UCSD-AML1 (cell line): ENCODE results near the gene ZNF750.

Experiments
- DNase-seq: peaks from one replicate; lab custom pipeline; 2025; ENCODE audit not compliant: unreplicated experiment; lab: John Stamatoyannopoulos, UW

ZNF750 gene

GRCh38 chr17:82839617-82840292 lies at the start of gene ZNF750:
ZNF750 (minus strand) TSS chr17:82840022; CDS start chr17:82832454, 7,568 bp downstream.
- no peak for DNase-seq

DNA sequence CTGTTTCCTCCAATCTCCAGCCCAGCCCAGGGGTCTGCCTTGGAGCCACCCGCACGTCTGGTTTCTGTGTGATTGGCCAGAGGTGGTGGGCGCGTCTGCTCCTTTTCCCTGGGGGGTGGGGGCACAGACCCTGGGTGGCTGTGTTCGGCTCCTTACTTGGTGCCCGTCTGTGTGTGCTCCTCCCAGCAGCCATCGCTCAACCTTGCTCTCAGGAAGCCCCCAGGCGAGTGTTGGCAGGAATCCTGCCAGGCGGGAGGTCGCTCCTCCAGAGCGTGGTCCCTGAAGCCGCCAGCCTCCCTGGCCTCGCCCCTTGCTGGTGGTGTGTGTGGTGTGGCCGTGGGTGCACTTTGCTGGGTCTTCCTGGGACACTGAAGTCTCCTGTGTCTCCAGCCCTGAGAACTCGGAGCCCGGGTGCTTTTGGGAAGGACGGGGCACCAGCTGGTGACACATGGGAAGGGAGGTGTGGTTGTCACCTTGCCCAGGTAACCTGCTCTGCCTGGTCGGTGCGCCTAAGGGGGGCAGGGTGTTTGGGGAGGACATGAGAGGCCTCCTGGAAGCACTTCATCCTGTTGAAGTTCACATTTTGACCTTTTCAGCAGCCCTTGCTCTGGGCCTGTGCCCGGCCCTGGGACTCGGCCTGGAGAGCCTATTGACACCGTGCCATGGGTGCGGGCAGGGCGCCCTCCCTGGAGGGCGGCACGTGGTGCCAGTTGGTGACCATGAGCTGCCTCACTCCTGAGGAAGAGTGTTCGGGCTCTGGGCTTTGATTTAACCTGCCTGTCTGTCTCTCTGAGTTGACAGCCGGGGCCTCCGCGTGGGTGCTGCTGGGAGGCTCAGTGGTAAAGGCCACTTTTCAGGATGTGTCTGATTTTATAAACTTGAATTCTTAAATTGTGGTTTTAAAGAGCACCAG lies 49.0 kb upstream of the ZNF750 start:
- no peak for DNase-seq

GRCh38 chr17:82887255-82888164 lies 47.7 kb upstream of the ZNF750 start:
- no peak for DNase-seq

DNA sequence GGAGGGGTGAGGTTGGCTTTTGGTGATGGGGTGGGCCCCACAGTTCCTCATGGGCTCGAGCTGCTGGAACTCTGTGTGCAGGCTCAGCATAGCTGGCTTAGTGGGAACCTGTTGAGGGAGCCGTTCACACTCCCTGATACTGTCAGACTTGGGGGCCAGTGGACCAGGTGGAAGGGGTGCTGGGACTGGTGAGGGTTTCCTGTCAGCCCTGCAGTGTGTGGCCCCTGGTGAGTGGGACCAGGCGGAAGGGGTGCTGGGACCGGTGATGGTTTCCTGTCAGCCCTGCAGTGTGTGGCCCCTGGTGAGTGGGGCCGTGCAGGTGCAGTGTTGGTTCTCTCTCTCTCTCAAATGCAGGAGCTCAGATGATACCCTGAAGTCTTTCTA lies 45.1 kb upstream of the ZNF750 start:
- no peak for DNase-seq

- DNase-seq = no peak
Observed at GRCh38 chr17:82884341-82884969, 44.6 kb upstream of the ZNF750 start.

DNA sequence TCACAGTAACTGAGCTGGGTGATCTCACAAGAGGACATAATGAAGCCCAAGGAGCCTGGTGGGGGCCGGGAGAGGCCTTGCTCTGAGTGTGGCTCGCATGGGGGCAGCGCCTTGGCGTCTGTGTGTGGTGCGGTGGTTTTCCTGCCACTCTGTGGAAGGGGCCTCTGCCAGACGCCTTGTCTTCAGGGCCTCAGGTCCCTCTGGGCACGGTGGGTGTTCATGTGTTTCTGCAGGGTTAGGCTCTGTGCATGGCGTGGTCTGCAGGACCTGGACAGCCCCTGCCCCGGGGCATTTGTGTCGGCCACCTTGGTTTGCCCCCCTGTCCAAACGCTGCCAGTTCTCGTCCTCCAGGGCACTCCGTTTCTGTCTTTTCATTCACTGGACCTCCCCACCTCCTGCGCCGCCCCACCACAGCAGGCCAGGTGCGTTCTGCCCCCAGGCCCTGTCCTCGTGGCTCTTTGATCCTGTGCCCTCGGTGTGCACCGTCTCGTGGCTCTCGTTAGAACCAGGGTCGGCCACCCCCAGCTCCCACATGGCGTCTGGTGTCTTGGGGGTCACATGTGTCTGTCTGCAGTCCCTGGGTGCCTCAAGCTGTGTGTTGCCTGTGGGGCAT lies 43.7 kb upstream of the ZNF750 start:
- no peak for DNase-seq

GRCh38 chr17:82882715-82883418 lies 43.0 kb upstream of the ZNF750 start:
- no peak for DNase-seq

- no peak for DNase-seq
Observed at GRCh38 chr17:82881900-82882714, 42.3 kb upstream of the ZNF750 start.

GRCh38 chr17:82881324-82881823 lies 41.6 kb upstream of the ZNF750 start:
- DNase-seq = no peak

- no peak for DNase-seq
Observed at GRCh38 chr17:82880620-82881323, 41.0 kb upstream of the ZNF750 start.

- no peak for DNase-seq
Observed at GRCh38 chr17:82879241-82879640, 39.4 kb upstream of the ZNF750 start.

- peak; percentile 34 for DNase-seq
Observed at GRCh38 chr17:82878527-82878926, 38.7 kb upstream of the ZNF750 start.

- DNase-seq = no peak
Observed at GRCh38 chr17:82876602-82877379, 37.0 kb upstream of the ZNF750 start.

- no peak for DNase-seq
Observed at GRCh38 chr17:82876149-82876548, 36.3 kb upstream of the ZNF750 start.

DNA sequence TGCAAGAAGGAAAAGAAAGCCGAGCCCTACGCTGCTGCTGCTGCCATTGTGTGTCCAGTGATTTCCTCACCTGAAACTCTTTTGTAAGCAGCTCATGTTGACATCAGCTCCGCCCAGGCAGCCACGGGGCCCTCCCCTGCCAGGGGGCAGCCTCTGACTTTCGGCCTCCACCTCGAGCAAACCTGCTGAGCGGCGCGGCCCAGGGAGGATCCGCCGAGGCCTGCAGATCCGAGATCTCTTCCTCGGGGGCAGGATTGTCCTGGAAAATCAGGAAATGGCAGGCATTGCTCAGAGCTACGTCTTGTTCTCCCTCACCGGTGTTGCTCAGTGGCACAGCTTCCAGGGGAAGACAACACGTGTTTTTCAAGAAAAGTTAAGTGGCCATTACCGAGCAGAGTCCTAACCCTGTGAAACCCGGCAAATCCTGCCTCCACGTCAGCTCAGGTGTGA lies 35.6 kb upstream of the ZNF750 start:
- DNase-seq = no peak

GRCh38 chr17:82874011-82874835 lies 34.4 kb upstream of the ZNF750 start:
- DNase-seq = no peak
